KMS-11 (cell line): Measurements from ENCODE around the gene LRRK2.

Source experiments
- H2AFZ ChIP-seq: fragments of 200-600 bp; sonication (generic); 2 replicates; pipeline ENCODE4 v1.6.1; 2016; ENCODE audit warnings: antibody characterized with exemption, mixed run types, low read depth
- H3K27ac ChIP-seq: fragments of 200-600 bp; sonication (generic); 2 replicates; pipeline ENCODE4 v1.6.1; 2016; ENCODE audit warnings: mild to moderate bottlenecking, mixed run types
- H3K27me3 ChIP-seq: fragments of 200-600 bp; sonication (generic); 2 replicates; pipeline ENCODE4 v1.6.1; 2017; ENCODE audit warnings: mild to moderate bottlenecking, low read depth, mixed run types, moderate library complexity; ENCODE audit not compliant: insufficient read depth
- H3K36me3 ChIP-seq: fragments of 200-600 bp; sonication (generic); 2 replicates; pipeline ENCODE4 v1.6.1; 2017; ENCODE audit warnings: mild to moderate bottlenecking, mixed run types; ENCODE audit not compliant: insufficient read depth
- H3K4me1 ChIP-seq: fragments of 200-600 bp; sonication (generic); 2 replicates; pipeline ENCODE4 v1.6.1; 2016; ENCODE audit warnings: mild to moderate bottlenecking, low read depth, mixed run types; ENCODE audit not compliant: poor library complexity, severe bottlenecking
- H3K4me2 ChIP-seq: fragments of 200-600 bp; sonication (generic); 2 replicates; pipeline ENCODE4 v1.7.0; 2016; ENCODE audit warnings: mild to moderate bottlenecking, mixed run types
- H3K4me3 ChIP-seq: fragments of 200-600 bp; sonication (generic); IDR thresholded peaks from 2 replicates; pipeline ENCODE4 v1.6.1; 2017; ENCODE audit warnings: low read depth, low read length, mixed read lengths; ENCODE audit not compliant: insufficient read depth
- H3K79me2 ChIP-seq: fragments of 200-600 bp; sonication (generic); 2 replicates; pipeline ENCODE4 v1.6.1; 2016; ENCODE audit warnings: low read depth, mixed run types; ENCODE audit not compliant: insufficient read depth
- H3K9ac ChIP-seq: fragments of 200-600 bp; sonication (generic); 2 replicates; pipeline ENCODE4 v1.6.1; 2016; ENCODE audit warnings: mild to moderate bottlenecking, mixed run types
- H4K20me1 ChIP-seq: fragments of 200-600 bp; sonication (generic); 2 replicates; pipeline ENCODE4 v1.6.1; 2016; ENCODE audit warnings: mild to moderate bottlenecking, mixed run types; ENCODE audit not compliant: insufficient read depth
- CTCF ChIP-seq: fragments of 200-600 bp; sonication (generic); conservative IDR thresholded peaks from 2 replicates; pipeline ENCODE4 v1.6.1; 2017; ENCODE audit warnings: low read depth, mild to moderate bottlenecking, antibody characterized with exemption, low read length, moderate library complexity, mixed read lengths

LRRK2 gene

GRCh38 chr12:40262657-40263056 is 37.9 kb downstream of the LRRK2 start:
- Histone ChIP-seq H4K20me1 (no peaks in the 10 kb centered on the region), H2AFZ (no peak overlapping the region), H3K36me3 (no peaks in the 10 kb centered on the region), H3K27ac (no peak overlapping the region), H3K4me2 (no peak overlapping the region), H3K79me2 (no peaks in the 10 kb centered on the region), H3K4me3 (no peak overlapping the region), H3K4me1 (no peaks in the 10 kb centered on the region), H3K27me3 (no peaks in the 10 kb centered on the region), H3K9ac (no peak overlapping the region)
- TF ChIP-seq CTCF, result no peak

- Histone ChIP-seq H3K9ac (no peak overlapping the region), H4K20me1 (no peaks in the 10 kb centered on the region), H3K4me3 (no peak overlapping the region), H3K4me2 (no peak overlapping the region), H3K4me1 (no peaks in the 10 kb centered on the region), H2AFZ (no peak overlapping the region), H3K27me3 (no peaks in the 10 kb centered on the region), H3K36me3 (no peaks in the 10 kb centered on the region), H3K27ac (no peak overlapping the region), H3K79me2 (no peaks in the 10 kb centered on the region)
- TF ChIP-seq CTCF, result no peak
These were observed 39.0 kb downstream of the LRRK2 start for GRCh38 chr12:40263616-40264409.

- Histone ChIP-seq H2AFZ (no peak overlapping the region), H4K20me1 (no peaks in the 10 kb centered on the region), H3K79me2 (no peaks in the 10 kb centered on the region), H3K4me3 (no peak overlapping the region), H3K27ac (no peak overlapping the region), H3K4me1 (no peaks in the 10 kb centered on the region), H3K4me2 (no peak overlapping the region), H3K27me3 (no peaks in the 10 kb centered on the region), H3K36me3 (no peaks in the 10 kb centered on the region), H3K9ac (no peak overlapping the region)
- no peak for TF ChIP-seq CTCF
These were observed 47.3 kb downstream of the LRRK2 start for GRCh38 chr12:40271981-40272664.

- H3K4me3 ChIP-seq, result no peak overlapping the region
These were observed 57.1 kb downstream of the LRRK2 start for GRCh38 chr12:40281791-40282364.

More at GRCh38 chr12:40281791-40282364, 57.1 kb downstream of the LRRK2 start:
- no peak overlapping the region for H3K27ac ChIP-seq
- H3K4me1 ChIP-seq, result no peaks in the 10 kb centered on the region
- H3K4me2 ChIP-seq, result no peak overlapping the region
- H3K36me3 ChIP-seq, result no peaks in the 10 kb centered on the region
- no peaks in the 10 kb centered on the region for H4K20me1 ChIP-seq
- no peaks in the 10 kb centered on the region for H3K79me2 ChIP-seq
- TF ChIP-seq CTCF, result no peak
- H3K9ac ChIP-seq, result no peak overlapping the region
- H3K27me3 ChIP-seq, result no peaks in the 10 kb centered on the region
- no peak overlapping the region for H2AFZ ChIP-seq
